Activated naive CD4-positive, alpha-beta T cell treated with anti-CD3 and anti-CD28 coated beads, Interleukin-2, amount 50 U/mL, for 24 hours (primary cell): ENCODE data around the gene AGAP1.

Experiments
- H3K27ac Mint-ChIP-seq: one replicate; pipeline ENCODE4 v1.8.0; 2021; ENCODE audit warnings: mild to moderate bottlenecking, mixed read lengths
- H3K27me3 Mint-ChIP-seq: one replicate; pipeline ENCODE4 v1.8.0; 2021; ENCODE audit warnings: mixed read lengths
- H3K36me3 Mint-ChIP-seq: one replicate; pipeline ENCODE4 v1.8.0; 2021; ENCODE audit warnings: mixed read lengths
- H3K4me1 Mint-ChIP-seq: one replicate; pipeline ENCODE4 v1.8.0; 2021; ENCODE audit warnings: mixed read lengths
- H3K4me3 Mint-ChIP-seq: one replicate; pipeline ENCODE4 v1.8.0; 2021; ENCODE audit warnings: mild to moderate bottlenecking, mixed read lengths
- H3K9me3 Mint-ChIP-seq: one replicate; pipeline ENCODE4 v1.8.0; 2021; ENCODE audit warnings: mixed read lengths

Gene AGAP1

GRCh38 chr2:235570256-235570655 lies 76.4 kb downstream of the AGAP1 start:
- no peaks in the 10 kb centered on the region for H3K36me3 Mint-ChIP-seq
- no peaks in the 10 kb centered on the region for H3K9me3 Mint-ChIP-seq
- H3K27ac Mint-ChIP-seq, result no peak overlapping the region
- H3K27me3 Mint-ChIP-seq, result peaks cover 9% of the 10 kb centered on the region
- no peak overlapping the region for H3K4me3 Mint-ChIP-seq
- no peaks in the 10 kb centered on the region for H3K4me1 Mint-ChIP-seq

- no peak overlapping the region for H3K4me3 Mint-ChIP-seq
- H3K4me1 Mint-ChIP-seq, result no peaks in the 10 kb centered on the region
- H3K27ac Mint-ChIP-seq, result no peak overlapping the region
- peaks cover 9% of the 10 kb centered on the region for H3K27me3 Mint-ChIP-seq
- H3K9me3 Mint-ChIP-seq, result no peaks in the 10 kb centered on the region
- no peaks in the 10 kb centered on the region for H3K36me3 Mint-ChIP-seq
These were observed 77.3 kb downstream of the AGAP1 start for GRCh38 chr2:235570966-235571692.

GRCh38 chr2:235572592-235572991 lies 78.7 kb downstream of the AGAP1 start:
- H3K4me1 Mint-ChIP-seq, result no peaks in the 10 kb centered on the region
- H3K27me3 Mint-ChIP-seq, result peaks cover 4% of the 10 kb centered on the region
- H3K36me3 Mint-ChIP-seq, result no peaks in the 10 kb centered on the region
- H3K27ac Mint-ChIP-seq, result no peak overlapping the region
- no peaks in the 10 kb centered on the region for H3K9me3 Mint-ChIP-seq
- H3K4me3 Mint-ChIP-seq, result no peak overlapping the region

- Mint-ChIP-seq H3K4me1 (no peaks in the 10 kb centered on the region), H3K36me3 (no peaks in the 10 kb centered on the region), H3K27me3 (peaks cover 4% of the 10 kb centered on the region), H3K9me3 (no peaks in the 10 kb centered on the region), H3K27ac (no peak overlapping the region), H3K4me3 (no peak overlapping the region)
These were observed 79.7 kb downstream of the AGAP1 start for GRCh38 chr2:235573331-235574221.

GRCh38 chr2:235575431-235575830 lies 81.6 kb downstream of the AGAP1 start:
- H3K9me3 Mint-ChIP-seq, result no peaks in the 10 kb centered on the region
- no peaks in the 10 kb centered on the region for H3K4me1 Mint-ChIP-seq
- H3K36me3 Mint-ChIP-seq, result no peaks in the 10 kb centered on the region
- no peak overlapping the region for H3K27ac Mint-ChIP-seq
- H3K27me3 Mint-ChIP-seq, result peaks cover 4% of the 10 kb centered on the region
- H3K4me3 Mint-ChIP-seq, result no peak overlapping the region

- no peak overlapping the region for H3K27ac Mint-ChIP-seq
- H3K36me3 Mint-ChIP-seq, result no peaks in the 10 kb centered on the region
- no peaks in the 10 kb centered on the region for H3K9me3 Mint-ChIP-seq
- no peak overlapping the region for H3K4me3 Mint-ChIP-seq
- H3K4me1 Mint-ChIP-seq, result no peaks in the 10 kb centered on the region
- H3K27me3 Mint-ChIP-seq, result peaks cover 4% of the 10 kb centered on the region
These were observed 82.1 kb downstream of the AGAP1 start for GRCh38 chr2:235575904-235576303.

- Mint-ChIP-seq H3K4me3 (no peak overlapping the region), H3K36me3 (no peaks in the 10 kb centered on the region), H3K27ac (no peak overlapping the region), H3K4me1 (no peaks in the 10 kb centered on the region), H3K27me3 (peaks cover 4% of the 10 kb centered on the region), H3K9me3 (no peaks in the 10 kb centered on the region)
These were observed 82.6 kb downstream of the AGAP1 start for GRCh38 chr2:235576337-235576910.

- H3K4me3 Mint-ChIP-seq, result no peak overlapping the region
- H3K36me3 Mint-ChIP-seq, result no peaks in the 10 kb centered on the region
- no peak overlapping the region for H3K27ac Mint-ChIP-seq
- no peaks in the 10 kb centered on the region for H3K9me3 Mint-ChIP-seq
- H3K27me3 Mint-ChIP-seq, result peaks cover under 1% of the 10 kb centered on the region
- no peaks in the 10 kb centered on the region for H3K4me1 Mint-ChIP-seq
These were observed 83.8 kb downstream of the AGAP1 start for GRCh38 chr2:235577404-235578330.

GRCh38 chr2:235579128-235579527 lies 85.3 kb downstream of the AGAP1 start:
- H3K36me3 Mint-ChIP-seq, result no peaks in the 10 kb centered on the region
- H3K4me3 Mint-ChIP-seq, result no peak overlapping the region
- H3K4me1 Mint-ChIP-seq, result no peaks in the 10 kb centered on the region
- no peaks in the 10 kb centered on the region for H3K27me3 Mint-ChIP-seq
- no peak overlapping the region for H3K27ac Mint-ChIP-seq
- no peaks in the 10 kb centered on the region for H3K9me3 Mint-ChIP-seq

GRCh38 chr2:235580426-235581157 lies 86.7 kb downstream of the AGAP1 start:
- Mint-ChIP-seq H3K36me3 (no peaks in the 10 kb centered on the region), H3K4me3 (no peak overlapping the region), H3K4me1 (no peaks in the 10 kb centered on the region), H3K27me3 (no peaks in the 10 kb centered on the region), H3K9me3 (no peaks in the 10 kb centered on the region), H3K27ac (no peak overlapping the region)

GRCh38 chr2:235582081-235582686 lies 88.3 kb downstream of the AGAP1 start:
- H3K4me3 Mint-ChIP-seq, result no peak overlapping the region
- H3K27me3 Mint-ChIP-seq, result no peaks in the 10 kb centered on the region
- H3K27ac Mint-ChIP-seq, result no peak overlapping the region
- no peaks in the 10 kb centered on the region for H3K4me1 Mint-ChIP-seq
- no peaks in the 10 kb centered on the region for H3K9me3 Mint-ChIP-seq
- H3K36me3 Mint-ChIP-seq, result no peaks in the 10 kb centered on the region

- H3K4me1 Mint-ChIP-seq, result no peaks in the 10 kb centered on the region
- no peaks in the 10 kb centered on the region for H3K9me3 Mint-ChIP-seq
- H3K27me3 Mint-ChIP-seq, result no peaks in the 10 kb centered on the region
- no peak overlapping the region for H3K4me3 Mint-ChIP-seq
- no peak overlapping the region for H3K27ac Mint-ChIP-seq
- H3K36me3 Mint-ChIP-seq, result no peaks in the 10 kb centered on the region
These were observed 88.9 kb downstream of the AGAP1 start for GRCh38 chr2:235582729-235583128.

GRCh38 chr2:235583144-235583543 lies 89.3 kb downstream of the AGAP1 start:
- Mint-ChIP-seq H3K36me3 (no peaks in the 10 kb centered on the region), H3K27ac (no peak overlapping the region), H3K4me1 (no peaks in the 10 kb centered on the region), H3K4me3 (no peak overlapping the region), H3K9me3 (no peaks in the 10 kb centered on the region), H3K27me3 (no peaks in the 10 kb centered on the region)

GRCh38 chr2:235583925-235584637 lies 90.2 kb downstream of the AGAP1 start:
- Mint-ChIP-seq H3K27ac (no peak overlapping the region), H3K36me3 (no peaks in the 10 kb centered on the region), H3K9me3 (no peaks in the 10 kb centered on the region), H3K4me3 (no peak overlapping the region), H3K27me3 (no peaks in the 10 kb centered on the region), H3K4me1 (no peaks in the 10 kb centered on the region)
